CD4-positive, alpha-beta memory T cell (primary cell): Measurements from ENCODE around the gene KIFC3. TPM values are rescaled to one million over a fixed set of nuclear protein-coding genes. Genes with fewer than 3 reads are reported as not detected.
"Not testable (repeated sequence)": the region's sequence is repeated elsewhere in the genome, so short reads cannot be mapped to it uniquely, and the experiment has no call there.

Source experiments
- CTCF ChIA-PET: fragments of 350-600 bp; sonication (Branson Sonifier 250); formaldehyde crosslinking; loops from one replicate; lab custom pipeline; 2021; ENCODE audit warnings: inconsistent platforms; ENCODE audit not compliant: partially characterized antibody; lab: Charles Lee
- POLR2A ChIA-PET: fragments of 350-600 bp; sonication (Branson Sonifier 250); formaldehyde crosslinking; loops from one replicate; lab custom pipeline; 2021; ENCODE audit not compliant: partially characterized antibody; lab: Charles Lee
- DNase-seq, 5 donors: peaks; one replicate each; pipeline versions ENCODE4 v3.0.0 to v3.0.0-alpha.2; 2020 to 2022; ENCODE audit warnings: mixed read lengths in 1 of 5
- H3K27ac ChIP-seq: one replicate; pipeline ENCODE4 v1.7.0; 2013; ENCODE audit warnings: low read depth, low read length
- H3K27me3 ChIP-seq: 2 replicates; pipeline ENCODE4 v1.7.0; 2013; ENCODE audit warnings: mild to moderate bottlenecking, low read length, moderate library complexity; ENCODE audit not compliant: insufficient read depth
- H3K36me3 ChIP-seq: 2 replicates; pipeline ENCODE4 v1.7.0; 2013; ENCODE audit warnings: mild to moderate bottlenecking, low read length, moderate library complexity; ENCODE audit not compliant: insufficient read depth
- H3K4me1 ChIP-seq: 2 replicates; pipeline ENCODE4 v1.7.0; 2013; ENCODE audit warnings: mild to moderate bottlenecking, low read length, moderate library complexity; ENCODE audit not compliant: insufficient read depth
- H3K4me3 ChIP-seq, 2 donors: one replicate each; pipeline ENCODE4 v1.7.0; 2013; ENCODE audit warnings: low read length in 2 of 2, mild to moderate bottlenecking in 1 of 2
- H3K9me3 ChIP-seq, 2 donors: one replicate each; pipeline ENCODE4 v1.7.0; 2013; ENCODE audit warnings: low read length in 2 of 2, control low read depth in 1 of 2; ENCODE audit not compliant: control insufficient read depth in 1 of 2
- H3K27ac Mint-ChIP-seq, 7 donors: one replicate each; pipeline ENCODE4 v1.8.0; 2020 to 2021; ENCODE audit warnings: mixed read lengths in 7 of 7, mild to moderate bottlenecking in 6 of 7, inconsistent platforms in 3 of 7, moderate library complexity in 3 of 7
- H3K27me3 Mint-ChIP-seq, 2 donors: one replicate each; pipeline ENCODE4 v1.8.0; 2020 to 2021; ENCODE audit warnings: mixed read lengths in 2 of 2
- H3K36me3 Mint-ChIP-seq, 2 donors: one replicate each; pipeline ENCODE4 v1.8.0; 2020 to 2021; ENCODE audit warnings: mixed read lengths in 2 of 2, inconsistent platforms in 1 of 2, mild to moderate bottlenecking in 1 of 2
- H3K4me1 Mint-ChIP-seq, 4 donors: one replicate each; pipeline ENCODE4 v1.8.0; 2020 to 2021; ENCODE audit warnings: mixed read lengths in 4 of 4, mild to moderate bottlenecking in 1 of 4
- H3K4me3 Mint-ChIP-seq, 8 donors: one replicate each; pipeline ENCODE4 v1.8.0; 2020 to 2021; ENCODE audit warnings: mixed read lengths in 8 of 8, mild to moderate bottlenecking in 7 of 8, moderate library complexity in 6 of 8, inconsistent platforms in 3 of 8
- H3K9me3 Mint-ChIP-seq, 8 donors: one replicate each; pipeline ENCODE4 v1.8.0; 2020 to 2021; ENCODE audit warnings: mixed read lengths in 8 of 8, mild to moderate bottlenecking in 5 of 8, inconsistent platforms in 3 of 8, moderate library complexity in 1 of 8
- intact Hi-C: fragments of 100-400 bp; cut with micrococcal nuclease; formaldehyde crosslinking; loops from one replicate; pipeline ENCODE4 v1.15.1; 2023
- polyA plus RNA-seq, 2 donors: library from polyadenylated mRNA; unstranded; fragments of 300-500 nt; fragmentation: Illumina TruSeq; gene quantifications; one replicate each; pipeline ENCODE4 v1.2.3, GENCODE V29; 2021
- total RNA-seq, 2 experiments: library from RNA; stranded (reverse); gene quantifications; one replicate each; pipeline ENCODE4 v1.2.3, GENCODE V29; 2021

Gene KIFC3
- total and polyA plus RNA-seq, 4 experiments from 2014 or later: 1.6 to 1.9 TPM; not detected in 2

GRCh38 chr16:57747091-57747490 lies 55.2 kb downstream of the KIFC3 start:
- DNase-seq: no peak
- intact Hi-C loops: no loop called here
- H3K4me3 Mint-ChIP-seq: no peak overlapping the region
- no peaks in the 10 kb centered on the region for H3K9me3 ChIP-seq
- H3K27me3 Mint-ChIP-seq: no peaks in the 10 kb centered on the region
- H3K36me3 Mint-ChIP-seq: peaks cover 26 to 32% of the 10 kb centered on the region in 2 donors
- POLR2A ChIA-PET: interaction anchor here (1.5 kb wide), 1 partner anchor 12 kb away, joined by 3 read pairs; the partner anchor contains the start of gene KATNB1
- no peaks in the 10 kb centered on the region for H3K4me1 ChIP-seq
- H3K27me3 ChIP-seq: no peaks in the 10 kb centered on the region
- peaks cover 0 to 4% (median 1%) of the 10 kb centered on the region in 4 donors for H3K4me1 Mint-ChIP-seq
- H3K9me3 Mint-ChIP-seq: no peaks in the 10 kb centered on the region
- H3K27ac Mint-ChIP-seq: no peak overlapping the region
- no peaks in the 10 kb centered on the region for H3K36me3 ChIP-seq
- H3K27ac ChIP-seq: no peak overlapping the region
- CTCF ChIA-PET: no interaction called here
- no peak overlapping the region for H3K4me3 ChIP-seq

GRCh38 chr16:57746316-57746715 lies 56.0 kb downstream of the KIFC3 start:
- CTCF ChIA-PET, H3K4me3 Mint-ChIP-seq, H3K4me1 Mint-ChIP-seq, H3K4me3 ChIP-seq, H3K9me3 Mint-ChIP-seq, H3K4me1 ChIP-seq, POLR2A ChIA-PET, H3K27ac Mint-ChIP-seq, H3K27ac ChIP-seq, H3K9me3 ChIP-seq, H3K27me3 Mint-ChIP-seq, intact Hi-C loops, H3K27me3 ChIP-seq, H3K36me3 ChIP-seq: not testable (repeated sequence)
- peak in 1 of 5 donors; percentile 7 for DNase-seq
- peaks cover 23 to 29% of the 10 kb centered on the region in 2 donors for H3K36me3 Mint-ChIP-seq

- intact Hi-C loops: no loop called here
Observed at GRCh38 chr16:57745768-57746167, 56.5 kb downstream of the KIFC3 start.

GRCh38 chr16:57744642-57744903 lies 57.7 kb downstream of the KIFC3 start:
- intact Hi-C loops: no loop called here
- H3K4me3 ChIP-seq: no peak overlapping the region
- ChIA-PET POLR2A (interaction anchor here (1.0 kb wide), 1 partner anchor 15 kb away, joined by 3 read pairs; no protein-coding TSS in a partner anchor), CTCF (no interaction called here)
- H3K9me3 ChIP-seq: no peaks in the 10 kb centered on the region
- Mint-ChIP-seq H3K27me3 (no peaks in the 10 kb centered on the region), H3K27ac (peak overlapping the region in 1 of 7 donors; percentile 24), H3K4me3 (no peak overlapping the region), H3K4me1 (peaks cover 0 to 4% (median 0%) of the 10 kb centered on the region in 4 donors), H3K36me3 (peaks cover 18 to 24% of the 10 kb centered on the region in 2 donors), H3K9me3 (no peaks in the 10 kb centered on the region)
- no peaks in the 10 kb centered on the region for H3K27me3 ChIP-seq
- no peaks in the 10 kb centered on the region for H3K4me1 ChIP-seq
- H3K27ac ChIP-seq: no peak overlapping the region
- H3K36me3 ChIP-seq: no peaks in the 10 kb centered on the region
- no peak for DNase-seq

More at GRCh38 chr16:57745768-57746167, 56.5 kb downstream of the KIFC3 start:
- H3K9me3 Mint-ChIP-seq: no peaks in the 10 kb centered on the region
- no peak overlapping the region for H3K4me3 ChIP-seq
- no peaks in the 10 kb centered on the region for H3K27me3 ChIP-seq
- no peak overlapping the region for H3K27ac ChIP-seq
- peaks cover 0 to 4% (median 2%) of the 10 kb centered on the region in 4 donors for H3K4me1 Mint-ChIP-seq
- ChIA-PET CTCF (no interaction called here), POLR2A (no interaction called here)
- H3K4me1 ChIP-seq: no peaks in the 10 kb centered on the region
- H3K27ac Mint-ChIP-seq: peak overlapping the region in 1 of 7 donors; percentile 48
- H3K36me3 ChIP-seq: no peaks in the 10 kb centered on the region
- no peaks in the 10 kb centered on the region for H3K9me3 ChIP-seq
- H3K4me3 Mint-ChIP-seq: no peak overlapping the region
- H3K36me3 Mint-ChIP-seq: peaks cover 21 to 26% of the 10 kb centered on the region in 2 donors
- H3K27me3 Mint-ChIP-seq: no peaks in the 10 kb centered on the region
- DNase-seq: no peak

DNA sequence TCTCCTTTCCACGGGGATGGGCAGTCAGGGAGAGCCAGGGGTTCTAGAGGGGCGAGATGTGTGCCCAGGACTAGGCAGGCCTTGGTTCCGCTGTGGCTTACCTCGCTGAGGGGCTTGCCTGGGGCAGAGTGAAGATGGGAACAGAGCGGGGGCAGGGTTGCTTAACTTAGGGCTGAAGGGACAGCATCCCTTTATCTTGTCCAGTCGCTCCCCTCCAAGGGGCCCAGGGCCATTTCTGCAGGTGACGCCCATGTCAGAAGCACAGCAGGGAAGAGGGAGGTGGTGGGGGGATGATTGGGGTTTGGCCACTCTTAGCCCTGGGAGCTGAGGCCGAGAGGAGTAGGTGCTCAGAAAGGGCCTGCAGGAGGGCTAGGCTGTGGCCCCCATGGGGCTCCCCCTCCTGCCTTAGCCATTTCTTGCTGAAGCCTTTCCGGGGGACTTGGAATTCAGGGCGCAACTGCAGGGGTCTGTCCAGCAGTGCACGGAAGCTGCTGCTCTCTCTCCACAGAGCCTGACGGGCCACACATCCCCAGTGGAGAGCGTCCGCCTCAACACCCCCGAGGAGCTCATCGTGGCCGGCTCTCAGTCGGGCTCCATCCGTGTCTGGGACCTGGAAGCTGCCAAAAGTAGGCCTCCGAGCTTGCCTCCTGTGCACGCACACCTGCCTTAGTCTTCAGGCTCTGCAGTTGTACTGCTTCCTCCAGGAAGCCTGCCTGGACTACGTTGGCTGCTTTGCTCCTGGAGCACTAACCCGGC lies 58.2 kb downstream of the KIFC3 start:
- H3K4me1 Mint-ChIP-seq: peaks cover 0 to 4% (median 0%) of the 10 kb centered on the region in 4 donors
- Histone ChIP-seq H3K27ac (no peak overlapping the region), H3K9me3 (no peaks in the 10 kb centered on the region), H3K27me3 (no peaks in the 10 kb centered on the region), H3K4me3 (no peak overlapping the region), H3K4me1 (no peaks in the 10 kb centered on the region), H3K36me3 (no peaks in the 10 kb centered on the region)
- ChIA-PET POLR2A (interaction anchor here (1.0 kb wide), 1 partner anchor 16 kb away, joined by 3 read pairs; no protein-coding TSS in a partner anchor), CTCF (no interaction called here)
- DNase-seq: no peak
- no peak overlapping the region for H3K4me3 Mint-ChIP-seq
- H3K27ac Mint-ChIP-seq: no peak overlapping the region
- no peaks in the 10 kb centered on the region for H3K9me3 Mint-ChIP-seq
- H3K27me3 Mint-ChIP-seq: no peaks in the 10 kb centered on the region
- peaks cover 18 to 24% of the 10 kb centered on the region in 2 donors for H3K36me3 Mint-ChIP-seq
- intact Hi-C loops: no loop called here

DNA sequence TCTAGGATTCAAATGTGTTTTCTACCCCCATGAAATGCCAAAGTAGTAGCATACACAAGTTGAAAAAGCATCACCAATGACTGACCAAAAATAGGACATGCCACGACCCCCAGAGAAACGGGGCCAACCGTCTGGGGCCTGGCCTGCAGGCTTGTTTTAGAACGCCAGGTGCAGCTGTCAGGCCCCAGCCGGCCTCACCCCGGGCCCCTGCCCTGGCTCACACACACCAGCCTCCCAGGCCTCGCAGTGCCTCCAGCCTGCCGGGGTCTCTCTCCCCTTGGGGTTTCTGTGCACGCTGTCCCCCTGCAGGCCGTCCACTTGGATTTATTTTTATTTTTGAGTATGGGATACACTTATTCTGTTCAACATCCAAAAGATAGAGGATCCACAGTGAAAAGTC lies 58.8 kb downstream of the KIFC3 start:
- ChIA-PET CTCF (no interaction called here), POLR2A (no interaction called here)
- H3K4me3 ChIP-seq: no peak overlapping the region
- no peaks in the 10 kb centered on the region for H3K4me1 ChIP-seq
- H3K9me3 ChIP-seq: no peaks in the 10 kb centered on the region
- DNase-seq: no peak
- no peak overlapping the region for H3K27ac ChIP-seq
- Mint-ChIP-seq H3K9me3 (no peaks in the 10 kb centered on the region), H3K4me1 (peaks cover 0 to 4% (median 0%) of the 10 kb centered on the region in 4 donors), H3K36me3 (peaks cover 18 to 24% of the 10 kb centered on the region in 2 donors), H3K27ac (no peak overlapping the region), H3K4me3 (no peak overlapping the region), H3K27me3 (no peaks in the 10 kb centered on the region)
- H3K27me3 ChIP-seq: no peaks in the 10 kb centered on the region
- intact Hi-C loops: no loop called here
- H3K36me3 ChIP-seq: no peaks in the 10 kb centered on the region

GRCh38 chr16:57742543-57742942 lies 59.7 kb downstream of the KIFC3 start:
- Histone ChIP-seq H3K9me3 (no peaks in the 10 kb centered on the region), H3K36me3 (no peaks in the 10 kb centered on the region), H3K27ac (no peak overlapping the region), H3K4me3 (no peak overlapping the region), H3K4me1 (no peaks in the 10 kb centered on the region), H3K27me3 (no peaks in the 10 kb centered on the region)
- Mint-ChIP-seq H3K27ac (no peak overlapping the region), H3K27me3 (no peaks in the 10 kb centered on the region), H3K4me1 (peaks cover 2 to 6% (median 5%) of the 10 kb centered on the region in 4 donors), H3K4me3 (no peak overlapping the region), H3K36me3 (peaks cover 18 to 24% of the 10 kb centered on the region in 2 donors), H3K9me3 (no peaks in the 10 kb centered on the region)
- no peak for DNase-seq
- ChIA-PET POLR2A (no interaction called here), CTCF (no interaction called here)
- intact Hi-C loops: no loop called here
